Neural cell (in vitro differentiated cells): ENCODE measurements around the gene ZDBF2. TPM values are rescaled to one million over a fixed set of nuclear protein-coding genes. Genes with fewer than 3 reads are reported as not detected.

Experiments used
- H2AFZ ChIP-seq: fragments of 200-600, 300-800 bp; sonication (generic), shearing (Covaris generic); 2 replicates; pipeline ENCODE4 v1.6.0; 2014; ENCODE audit warnings: low read depth, mild to moderate bottlenecking, antibody characterized with exemption, low read length, moderate library complexity
- H3F3A ChIP-seq: fragments of 200-600 bp; shearing (Covaris generic); 2 replicates; pipeline ENCODE4 v1.6.1; 2016; ENCODE audit warnings: mild to moderate bottlenecking, moderate library complexity, mixed read lengths, antibody characterized with exemption, low read length; ENCODE audit not compliant: insufficient read depth, poor library complexity, severe bottlenecking
- H3K27ac ChIP-seq: fragments of 200-600, 300-800 bp; sonication (generic), shearing (Covaris generic); 2 replicates; pipeline ENCODE4 v1.5.1; 2014; ENCODE audit warnings: mild to moderate bottlenecking, low read length, moderate library complexity
- H3K27me3 ChIP-seq: fragments of 300-800, 200-600 bp; sonication (generic), shearing (Covaris generic); 2 replicates; pipeline ENCODE4 v1.6.0; 2014; ENCODE audit warnings: mild to moderate bottlenecking, low read depth, low read length, moderate library complexity; ENCODE audit not compliant: insufficient read depth
- H3K36me3 ChIP-seq: fragments of 300-800, 200-600 bp; sonication (generic), shearing (Covaris generic); 2 replicates; pipeline ENCODE4 v1.5.1; 2014; ENCODE audit warnings: mild to moderate bottlenecking, antibody characterized with exemption, low read length, moderate library complexity; ENCODE audit not compliant: insufficient read depth
- H3K4me2 ChIP-seq: fragments of 300-800, 200-600 bp; sonication (generic), shearing (Covaris generic); 2 replicates; pipeline ENCODE4 v1.6.0; 2014; ENCODE audit warnings: mild to moderate bottlenecking, low read length
- H3K4me3 ChIP-seq: fragments of 300-800, 200-600 bp; sonication (generic), shearing (Covaris generic); 2 replicates; pipeline ENCODE4 v1.5.1; 2014; ENCODE audit warnings: mild to moderate bottlenecking, low read length, moderate library complexity
- H3K79me2 ChIP-seq: fragments of 200-600 bp; shearing (Covaris generic); replicated peaks from 2 replicates; pipeline ENCODE4 v1.6.0; 2014; ENCODE audit warnings: mild to moderate bottlenecking, low read length, moderate library complexity; ENCODE audit not compliant: insufficient read depth
- H3K9ac ChIP-seq: fragments of 300-800, 200-600 bp; sonication (generic), shearing (Covaris generic); 2 replicates; pipeline ENCODE4 v1.6.1; 2016; ENCODE audit warnings: mild to moderate bottlenecking, low read length, mixed read lengths
- H3K9me2 ChIP-seq: fragments of 200-600 bp; shearing (Covaris generic); 2 replicates; pipeline ENCODE4 v1.6.1; 2016; ENCODE audit warnings: mild to moderate bottlenecking, low read length, mixed read lengths; ENCODE audit not compliant: insufficient read depth
- H3K9me3 ChIP-seq: fragments of 200-600, 300-800 bp; sonication (generic), shearing (Covaris generic); 2 replicates; pipeline ENCODE4 v1.6.1; 2016; ENCODE audit warnings: mild to moderate bottlenecking, mixed run types, low read length, moderate library complexity, mixed read lengths
- H4K20me1 ChIP-seq: fragments of 200-600 bp; shearing (Covaris generic); 2 replicates; pipeline ENCODE4 v1.6.1; 2016; ENCODE audit warnings: mild to moderate bottlenecking, mixed run types; ENCODE audit not compliant: insufficient read depth
- CTCF ChIP-seq: fragments of 450-650 bp; IDR thresholded peaks from 2 replicates; pipeline ENCODE4 v1.5.1; 2014; ENCODE audit warnings: antibody characterized with exemption, mild to moderate bottlenecking, moderate library complexity; ENCODE audit not compliant: poor library complexity, severe bottlenecking
- EP300 ChIP-seq: fragments of 450-650 bp; conservative IDR thresholded peaks from 2 replicates; pipeline ENCODE4 v1.6.1; 2014; ENCODE audit warnings: antibody characterized with exemption, mild to moderate bottlenecking, moderate library complexity; ENCODE audit not compliant: poor library complexity, severe bottlenecking
- EZH2 ChIP-seq: fragments of 200-600, 300-800 bp; shearing (Covaris generic), sonication (generic); IDR thresholded peaks from 2 replicates; pipeline ENCODE4 v1.6.1; 2014; ENCODE audit warnings: antibody characterized with exemption, low read length, borderline replicate concordance, mild to moderate bottlenecking; ENCODE audit not compliant: insufficient read depth, poor library complexity, severe bottlenecking
- MXI1 ChIP-seq: fragments of 450-650 bp; conservative IDR thresholded peaks from 2 replicates; pipeline ENCODE4 v1.6.1; 2014; ENCODE audit warnings: antibody characterized with exemption, mild to moderate bottlenecking; ENCODE audit not compliant: poor library complexity, severe bottlenecking
- POLR2AphosphoS5 ChIP-seq: IDR thresholded peaks from 2 replicates; pipeline ENCODE4 v1.6.1; 2012
- RAD21 ChIP-seq: fragments of 450-650 bp; conservative IDR thresholded peaks from 2 replicates; pipeline ENCODE4 v1.6.1; 2014; ENCODE audit warnings: antibody characterized with exemption, mild to moderate bottlenecking, moderate library complexity
- REST ChIP-seq: IDR thresholded peaks from 2 replicates; pipeline ENCODE4 v1.6.1; 2012; ENCODE audit warnings: borderline replicate concordance
- SMC3 ChIP-seq: fragments of 450-650 bp; conservative IDR thresholded peaks from 2 replicates; pipeline ENCODE4 v1.6.1; 2014; ENCODE audit warnings: antibody characterized with exemption, mild to moderate bottlenecking, moderate library complexity; ENCODE audit not compliant: poor library complexity
- TAF1 ChIP-seq: IDR thresholded peaks from 2 replicates; pipeline ENCODE4 v1.6.1; 2012; ENCODE audit warnings: low read depth
- polyA plus RNA-seq: library from polyadenylated mRNA; depleted of rRNA; stranded (reverse); fragments of >200 nt; gene quantifications from 2 replicates; pipeline ENCODE4 v1.2.3, GENCODE V29; 2014

The ZDBF2 gene
- polyA plus RNA-seq, 1 donor from 2014 or later: 23.4 TPM

- H3F3A ChIP-seq: no peaks in the 10 kb centered on the region
- TF ChIP-seq EZH2: no peak
- no peak for TF ChIP-seq POLR2AphosphoS5
- TF ChIP-seq REST: no peak
- no peak for TF ChIP-seq TAF1
- no peak for TF ChIP-seq CTCF
- TF ChIP-seq EP300: no peak
- no peak for TF ChIP-seq MXI1
- TF ChIP-seq RAD21: no peak
- TF ChIP-seq SMC3: no peak
- no peaks in the 10 kb centered on the region for H4K20me1 ChIP-seq
- no peaks in the 10 kb centered on the region for H3K79me2 ChIP-seq
- no peak overlapping the region for H3K4me2 ChIP-seq
- no peaks in the 10 kb centered on the region for H3K9me2 ChIP-seq
- H3K27ac ChIP-seq: no peak overlapping the region
- H2AFZ ChIP-seq: no peak overlapping the region
- no peaks in the 10 kb centered on the region for H3K9me3 ChIP-seq
- H3K9ac ChIP-seq: no peak overlapping the region
- no peaks in the 10 kb centered on the region for H3K36me3 ChIP-seq
- H3K27me3 ChIP-seq: no peaks in the 10 kb centered on the region
- H3K4me3 ChIP-seq: no peak overlapping the region
Observed at GRCh38 chr2:206316141-206316540, 41.7 kb downstream of the ZDBF2 start.

GRCh38 chr2:206323033-206323432, 48.6 kb downstream of the ZDBF2 start:
- Histone ChIP-seq H3K27me3 (no peaks in the 10 kb centered on the region), H3K9ac (no peak overlapping the region), H3K27ac (no peak overlapping the region), H3K79me2 (no peaks in the 10 kb centered on the region), H3K9me2 (no peaks in the 10 kb centered on the region), H2AFZ (no peak overlapping the region), H3K36me3 (no peaks in the 10 kb centered on the region), H3F3A (no peaks in the 10 kb centered on the region), H4K20me1 (no peaks in the 10 kb centered on the region), H3K4me3 (no peak overlapping the region), H3K4me2 (no peak overlapping the region), H3K9me3 (no peaks in the 10 kb centered on the region)
- TF ChIP-seq REST (no peak), SMC3 (no peak), EP300 (no peak), POLR2AphosphoS5 (no peak), CTCF (no peak), EZH2 (no peak), TAF1 (no peak), RAD21 (no peak), MXI1 (no peak)
